GM21529 (cell line): ENCODE data around the gene CEP43.

ENCODE experiments used
- ATAC-seq: cut with Tn5 transposase; IDR thresholded peaks from one replicate; pipeline ENCODE4 v1.9.1; 2021; ENCODE audit not compliant: unreplicated experiment

CEP43 gene

GRCh38 chr6:167007985-167008384 lies 8.8 kb downstream of the CEP43 start:
- no peak for ATAC-seq

GRCh38 chr6:167013067-167013466 lies 13.9 kb downstream of the CEP43 start:
- ATAC-seq, result no peak

- ATAC-seq, result no peak
These were observed 14.7 kb downstream of the CEP43 start for GRCh38 chr6:167013946-167014345.

- no peak for ATAC-seq
These were observed 16.1 kb downstream of the CEP43 start for GRCh38 chr6:167015302-167015701.

GRCh38 chr6:167020206-167020605 lies 21.0 kb downstream of the CEP43 start:
- ATAC-seq, result peak; percentile 91

- no peak for ATAC-seq
These were observed 28.1 kb downstream of the CEP43 start for GRCh38 chr6:167027308-167027707.

- no peak for ATAC-seq
These were observed 28.6 kb downstream of the CEP43 start for GRCh38 chr6:167027772-167028171.

GRCh38 chr6:167030222-167031072 lies 31.2 kb downstream of the CEP43 start:
- ATAC-seq, result no peak

GRCh38 chr6:167031082-167031709 lies 32.0 kb downstream of the CEP43 start:
- ATAC-seq, result no peak

- no peak for ATAC-seq
These were observed 34.9 kb downstream of the CEP43 start for GRCh38 chr6:167034056-167034455.

GRCh38 chr6:167037762-167038161 lies 38.6 kb downstream of the CEP43 start:
- ATAC-seq, result no peak

GRCh38 chr6:167044696-167045095 lies 45.5 kb downstream of the CEP43 start:
- no peak for ATAC-seq

GRCh38 chr6:167045828-167046580 lies 46.8 kb downstream of the CEP43 start:
- no peak for ATAC-seq

- ATAC-seq, result peak; percentile 11
These were observed 47.8 kb downstream of the CEP43 start for GRCh38 chr6:167046861-167047495.

- peak; percentile 87 for ATAC-seq
These were observed 48.4 kb downstream of the CEP43 start for GRCh38 chr6:167047554-167047953.
